H9 (cell line): ENCODE data around the gene PRKAG3. TPM values are rescaled to one million over a fixed set of nuclear protein-coding genes. Genes with fewer than 3 reads are reported as not detected.

ENCODE experiments used
- DNase-seq: peaks from one replicate; pipeline ENCODE4 v3.0.0-alpha.2; 2017
- H2AFZ ChIP-seq: one replicate; pipeline ENCODE4 v1.6.1; 2013; ENCODE audit warnings: mild to moderate bottlenecking, low read length, control low read depth, moderate library complexity
- H2AK5ac ChIP-seq: 2 replicates; pipeline ENCODE4 v1.6.1; 2013; ENCODE audit warnings: low read length, control low read depth, mixed read lengths; ENCODE audit not compliant: insufficient read length
- H2BK120ac ChIP-seq: one replicate; pipeline ENCODE4 v1.6.1; 2013; ENCODE audit warnings: low read depth, mild to moderate bottlenecking, low read length, control low read depth, inconsistent platforms; ENCODE audit not compliant: poor library complexity, severe bottlenecking
- H2BK12ac ChIP-seq: 2 replicates; pipeline ENCODE4 v1.6.1; 2013; ENCODE audit warnings: low read length, control low read depth, mixed read lengths, low read depth; ENCODE audit not compliant: insufficient read length
- H2BK15ac ChIP-seq: 2 replicates; pipeline ENCODE4 v1.6.1; 2013; ENCODE audit warnings: low read depth, low read length, control low read depth
- H2BK20ac ChIP-seq: one replicate; pipeline ENCODE4 v1.6.1; 2013; ENCODE audit warnings: low read depth, mild to moderate bottlenecking, low read length, control low read depth, inconsistent platforms; ENCODE audit not compliant: poor library complexity, severe bottlenecking
- H2BK5ac ChIP-seq: 2 replicates; pipeline ENCODE4 v1.6.1; 2013; ENCODE audit warnings: low read length, control low read depth, mixed read lengths; ENCODE audit not compliant: insufficient read length
- H3K14ac ChIP-seq: 2 replicates; pipeline ENCODE4 v1.6.1; 2013; ENCODE audit warnings: low read length, control low read depth; ENCODE audit not compliant: insufficient read depth
- H3K18ac ChIP-seq: 2 replicates; pipeline ENCODE4 v1.6.1; 2013; ENCODE audit warnings: low read depth, mild to moderate bottlenecking, mixed read lengths, low read length, control low read depth; ENCODE audit not compliant: insufficient read length
- H3K23ac ChIP-seq: 2 replicates; pipeline ENCODE4 v1.6.1; 2013; ENCODE audit warnings: low read length, control low read depth, mixed read lengths, low read depth; ENCODE audit not compliant: insufficient read length
- H3K23me2 ChIP-seq: 2 replicates; pipeline ENCODE4 v1.6.1; 2013; ENCODE audit warnings: low read depth, mild to moderate bottlenecking, mixed read lengths, low read length, control low read depth; ENCODE audit not compliant: insufficient read length, poor library complexity, severe bottlenecking
- H3K27ac ChIP-seq: 2 replicates; pipeline ENCODE4 v1.5.1; 2013; ENCODE audit warnings: low read length, control low read depth, mixed read lengths, low read depth; ENCODE audit not compliant: insufficient read length
- H3K27me3 ChIP-seq: 2 replicates; pipeline ENCODE4 v1.6.1; 2013; ENCODE audit warnings: low read length, control low read depth, inconsistent platforms; ENCODE audit not compliant: insufficient read depth
- H3K4ac ChIP-seq: 2 replicates; pipeline ENCODE4 v1.6.1; 2013; ENCODE audit warnings: low read depth, mild to moderate bottlenecking, control low read depth, inconsistent platforms, low read length, moderate library complexity
- H3K4me1 ChIP-seq: 2 replicates; pipeline ENCODE4 v1.6.1; 2013; ENCODE audit warnings: low read length, control low read depth, inconsistent platforms; ENCODE audit not compliant: insufficient read depth
- H3K4me2 ChIP-seq: 2 replicates; pipeline ENCODE4 v1.6.1; 2013; ENCODE audit warnings: low read length, control low read depth, mixed read lengths; ENCODE audit not compliant: insufficient read length, insufficient read depth
- H3K56ac ChIP-seq: 2 replicates; pipeline ENCODE4 v1.6.1; 2013; ENCODE audit warnings: low read depth, mild to moderate bottlenecking, mixed read lengths, low read length, control low read depth; ENCODE audit not compliant: insufficient read length
- H3K79me1 ChIP-seq: 2 replicates; pipeline ENCODE4 v1.6.1; 2013; ENCODE audit warnings: low read depth, mild to moderate bottlenecking, moderate library complexity, low read length, control low read depth, inconsistent platforms; ENCODE audit not compliant: insufficient read depth, poor library complexity, severe bottlenecking
- H3K79me2 ChIP-seq: 2 replicates; pipeline ENCODE4 v1.6.1; 2013; ENCODE audit warnings: low read length, control low read depth, inconsistent platforms; ENCODE audit not compliant: insufficient read depth
- H3K9ac ChIP-seq: 2 replicates; pipeline ENCODE4 v1.6.1; 2013; ENCODE audit warnings: low read length, control low read depth, mixed read lengths; ENCODE audit not compliant: insufficient read length; ENCODE audit errors: extremely low read depth
- H3K9me3 ChIP-seq: one replicate; pipeline ENCODE4 v1.6.1; 2013; ENCODE audit warnings: low read depth, low read length, inconsistent platforms; ENCODE audit not compliant: control insufficient read depth
- H3T11ph ChIP-seq: one replicate; pipeline ENCODE4 v1.6.1; 2013; ENCODE audit warnings: mild to moderate bottlenecking, low read length, control low read depth, inconsistent platforms
- H4K20me1 ChIP-seq: one replicate; pipeline ENCODE4 v1.6.1; 2013; ENCODE audit not compliant: control insufficient read depth, insufficient read length, insufficient read depth
- H4K5ac ChIP-seq: 2 replicates; pipeline ENCODE4 v1.6.1; 2013; ENCODE audit warnings: low read depth, mild to moderate bottlenecking, mixed read lengths, low read length, control low read depth; ENCODE audit not compliant: insufficient read length
- H4K8ac ChIP-seq: replicated peaks from 2 replicates; pipeline ENCODE4 v1.6.1; 2013; ENCODE audit warnings: low read length, control low read depth, mixed read lengths, low read depth; ENCODE audit not compliant: insufficient read length
- H4K91ac ChIP-seq: 2 replicates; pipeline ENCODE4 v1.6.1; 2013; ENCODE audit warnings: low read depth, mild to moderate bottlenecking, moderate library complexity, mixed read lengths, low read length, control low read depth; ENCODE audit not compliant: insufficient read length
- H3K27ac Mint-ChIP-seq, 3 experiments: 2 replicates in 2 of 3; 3 replicates in 1 of 3; pipeline ENCODE4 v1.8.0; 2020 to 2021; ENCODE audit warnings: mixed read lengths in 3 of 3, mild to moderate bottlenecking in 1 of 3, moderate library complexity in 1 of 3
- H3K27me3 Mint-ChIP-seq: 2 replicates; pipeline ENCODE4 v1.8.0; 2021; ENCODE audit warnings: low read depth, mild to moderate bottlenecking, moderate library complexity, mixed read lengths
- H3K36me3 Mint-ChIP-seq, 3 experiments: 2 replicates in 2 of 3; 3 replicates in 1 of 3; pipeline ENCODE4 v1.8.0; 2020 to 2021; ENCODE audit warnings: low read depth in 3 of 3, mixed read lengths in 3 of 3; ENCODE audit not compliant: insufficient read depth in 1 of 3
- H3K4me1 Mint-ChIP-seq, 2 experiments: 2 replicates each; pipeline ENCODE4 v1.8.0; 2020; ENCODE audit warnings: mixed read lengths in 2 of 2
- H3K4me3 Mint-ChIP-seq, 2 experiments: 2 replicates in 1 of 2; 3 replicates in 1 of 2; pipeline ENCODE4 v1.8.0; 2020 to 2021; ENCODE audit warnings: mild to moderate bottlenecking in 2 of 2, mixed read lengths in 2 of 2, moderate library complexity in 1 of 2
- H3K9me3 Mint-ChIP-seq, 2 experiments: 2 replicates in 1 of 2; 3 replicates in 1 of 2; pipeline ENCODE4 v1.8.0; 2020; ENCODE audit warnings: mild to moderate bottlenecking in 2 of 2, mixed read lengths in 2 of 2, moderate library complexity in 1 of 2
- WGBS: extraction: QIAGEN DNeasy Blood & Tissue Kit; methylation state at CpG from one replicate; pipeline ENCODE4 v1.1.7; 2013; ENCODE audit warnings: missing lambda C conversion rate, low lambda C conversion rate, mixed read lengths; ENCODE audit not compliant: insufficient read length; ENCODE audit errors: extremely low coverage; 5-methylcytosine and 5-hydroxymethylcytosine counted together
- total RNA-seq: library from RNA; stranded (reverse); gene quantifications from 2 replicates; pipeline ENCODE4 v1.2.1, GENCODE V29; 2021
- TF ChIP-seq, protein P1 (sequence below): fragments of 200-600 bp; sonication (generic); conservative IDR thresholded peaks from 3 replicates; pipeline ENCODE4 v1.8.0; 2021; ENCODE audit warnings: antibody characterized with exemption, mild to moderate bottlenecking

Gene PRKAG3
- total RNA-seq, 1 experiment from 2014 or later: not detected

GRCh38 chr2:218861645-218862318 lies 30.2 kb upstream of the PRKAG3 start:
- no peak overlapping the region for H2BK20ac ChIP-seq
- H3T11ph ChIP-seq: no peak overlapping the region
- Mint-ChIP-seq H3K4me3 (peak overlapping the region in 1 of 2 experiments; percentile 13; a peak in 2 of 5 replicates), H3K27ac (no peak overlapping the region), H3K9me3 (no peaks in the 10 kb centered on the region; a peak in 1 of 5 replicates), H3K4me1 (peaks cover 19 to 33% of the 10 kb centered on the region in 2 experiments), H3K27me3 (peaks cover 95% of the 10 kb centered on the region), H3K36me3 (no peaks in the 10 kb centered on the region)
- H3K79me1 ChIP-seq: no peaks in the 10 kb centered on the region
- H2AFZ ChIP-seq: no peak overlapping the region
- no peak for DNase-seq
- H3K23me2 ChIP-seq: peaks cover 3% of the 10 kb centered on the region
- no peak overlapping the region for H3K4ac ChIP-seq
- TF ChIP-seq, protein P1, sequence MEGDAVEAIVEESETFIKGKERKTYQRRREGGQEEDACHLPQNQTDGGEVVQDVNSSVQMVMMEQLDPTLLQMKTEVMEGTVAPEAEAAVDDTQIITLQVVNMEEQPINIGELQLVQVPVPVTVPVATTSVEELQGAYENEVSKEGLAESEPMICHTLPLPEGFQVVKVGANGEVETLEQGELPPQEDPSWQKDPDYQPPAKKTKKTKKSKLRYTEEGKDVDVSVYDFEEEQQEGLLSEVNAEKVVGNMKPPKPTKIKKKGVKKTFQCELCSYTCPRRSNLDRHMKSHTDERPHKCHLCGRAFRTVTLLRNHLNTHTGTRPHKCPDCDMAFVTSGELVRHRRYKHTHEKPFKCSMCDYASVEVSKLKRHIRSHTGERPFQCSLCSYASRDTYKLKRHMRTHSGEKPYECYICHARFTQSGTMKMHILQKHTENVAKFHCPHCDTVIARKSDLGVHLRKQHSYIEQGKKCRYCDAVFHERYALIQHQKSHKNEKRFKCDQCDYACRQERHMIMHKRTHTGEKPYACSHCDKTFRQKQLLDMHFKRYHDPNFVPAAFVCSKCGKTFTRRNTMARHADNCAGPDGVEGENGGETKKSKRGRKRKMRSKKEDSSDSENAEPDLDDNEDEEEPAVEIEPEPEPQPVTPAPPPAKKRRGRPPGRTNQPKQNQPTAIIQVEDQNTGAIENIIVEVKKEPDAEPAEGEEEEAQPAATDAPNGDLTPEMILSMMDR: no peak
- peaks cover 2% of the 10 kb centered on the region; the same call in 1 of the 2 replicates for H3K4me1 ChIP-seq
- H2BK15ac ChIP-seq: no peak overlapping the region
- H3K9me3 ChIP-seq: no peaks in the 10 kb centered on the region
- H4K5ac ChIP-seq: no peak overlapping the region
- H3K18ac ChIP-seq: no peak overlapping the region
- peaks cover 68% of the 10 kb centered on the region for H3K27me3 ChIP-seq
- H2BK120ac ChIP-seq: no peak overlapping the region
- no peak overlapping the region for H3K14ac ChIP-seq
- H2BK5ac ChIP-seq: no peak overlapping the region
- H4K91ac ChIP-seq: no peak overlapping the region
- H2BK12ac ChIP-seq: no peak overlapping the region
- H3K4me2 ChIP-seq: no peak overlapping the region
- no peak overlapping the region for H3K23ac ChIP-seq
- no CpG with 5 or more reads among the region's 7 CpGs for WGBS
- no peak overlapping the region for H3K27ac ChIP-seq
- H4K8ac ChIP-seq: no peak overlapping the region
- no peak overlapping the region for H3K56ac ChIP-seq
- no peak overlapping the region for H2AK5ac ChIP-seq
- H3K79me2 ChIP-seq: no peaks in the 10 kb centered on the region
- H3K9ac ChIP-seq: no peak overlapping the region
- no peaks in the 10 kb centered on the region for H4K20me1 ChIP-seq
